GM12875 (cell line): ENCODE results near the gene FAM83F.

ENCODE experiments used
- H3K4me3 ChIP-seq: one replicate; pipeline ENCODE4 v1.5.1; 2011; ENCODE audit warnings: low read depth, low read length, control low read depth
- CTCF ChIP-seq: IDR thresholded peaks from 2 replicates; pipeline ENCODE4 v1.5.1; 2011; ENCODE audit warnings: low read depth, mild to moderate bottlenecking, control low read depth, inconsistent platforms, low read length, moderate library complexity, borderline replicate concordance; ENCODE audit not compliant: insufficient read depth

The FAM83F gene

GRCh38 chr22:40070701-40071100 lies 75.9 kb downstream of the FAM83F start:
- TF ChIP-seq CTCF = no peak
- no peak overlapping the region for H3K4me3 ChIP-seq

DNA sequence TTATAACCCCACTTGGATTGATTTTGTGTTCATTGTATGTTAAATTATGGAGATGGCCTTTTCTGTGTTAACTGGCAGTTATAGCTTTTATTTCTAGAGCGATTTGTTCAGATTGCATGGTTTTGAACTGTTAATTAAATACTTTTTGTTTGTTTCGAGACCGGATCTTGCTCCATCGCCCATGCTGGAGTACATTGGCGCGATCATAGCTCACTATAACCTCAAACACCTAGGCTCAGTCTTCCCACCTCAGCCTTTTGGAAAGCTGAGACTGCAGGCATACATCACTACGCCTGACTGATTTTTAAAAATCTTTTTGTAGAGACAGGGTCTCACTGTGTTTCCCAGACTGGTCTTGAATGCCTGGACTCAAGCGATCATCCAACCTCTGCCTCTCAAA lies 77.0 kb downstream of the FAM83F start:
- H3K4me3 ChIP-seq = no peak overlapping the region
- no peak for TF ChIP-seq CTCF

DNA sequence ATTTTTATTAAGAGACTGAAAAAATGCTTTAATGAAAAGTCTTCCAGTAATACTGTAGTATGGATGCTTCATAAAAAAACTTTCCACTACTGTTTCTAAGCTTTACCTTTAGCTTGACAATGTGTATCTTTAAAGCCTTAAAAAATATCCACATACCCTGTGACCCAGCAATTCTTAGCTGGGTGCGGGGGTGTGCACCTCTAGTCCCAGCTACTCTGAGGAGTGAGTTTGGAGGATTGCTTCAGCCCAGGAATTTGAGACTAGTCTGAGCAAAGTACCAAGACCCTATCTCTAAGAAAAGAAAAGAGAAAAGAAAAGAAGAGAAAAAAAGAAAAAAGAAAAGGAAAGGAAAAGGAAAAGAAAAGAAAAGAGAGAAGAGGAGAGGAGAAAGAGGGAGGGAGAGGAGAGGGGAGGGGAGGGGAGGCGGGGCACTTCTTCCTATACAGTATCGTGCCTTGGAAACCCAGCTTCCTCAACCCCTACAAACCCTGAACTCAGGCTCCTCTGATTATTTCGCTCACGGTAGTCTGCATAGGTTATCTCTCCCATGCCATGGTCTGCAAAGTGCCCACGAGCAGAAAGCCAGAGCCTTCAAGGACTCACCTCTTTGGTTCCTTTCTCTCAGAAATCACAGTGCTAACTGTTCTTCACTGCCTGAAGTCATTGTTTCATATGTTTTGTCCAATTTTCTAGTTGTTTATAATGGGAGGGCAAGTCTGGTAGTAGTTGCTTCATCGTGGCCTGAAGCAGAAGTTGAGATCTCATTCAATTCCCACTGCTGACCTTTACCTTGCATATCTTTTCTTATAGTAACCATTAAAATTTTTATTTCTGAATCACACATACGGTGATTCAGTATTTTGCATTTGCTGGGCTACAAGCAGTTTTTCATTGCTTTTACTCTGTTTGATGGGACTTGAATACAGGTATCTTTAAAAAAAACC lies 82.2 kb downstream of the FAM83F start:
- no peak for TF ChIP-seq CTCF
- no peak overlapping the region for H3K4me3 ChIP-seq

- no peak for TF ChIP-seq CTCF
- no peak overlapping the region for H3K4me3 ChIP-seq
These were observed 82.9 kb downstream of the FAM83F start for GRCh38 chr22:40077646-40078016.

GRCh38 chr22:40081662-40082061 lies 86.9 kb downstream of the FAM83F start:
- TF ChIP-seq CTCF = no peak
- no peak overlapping the region for H3K4me3 ChIP-seq

DNA sequence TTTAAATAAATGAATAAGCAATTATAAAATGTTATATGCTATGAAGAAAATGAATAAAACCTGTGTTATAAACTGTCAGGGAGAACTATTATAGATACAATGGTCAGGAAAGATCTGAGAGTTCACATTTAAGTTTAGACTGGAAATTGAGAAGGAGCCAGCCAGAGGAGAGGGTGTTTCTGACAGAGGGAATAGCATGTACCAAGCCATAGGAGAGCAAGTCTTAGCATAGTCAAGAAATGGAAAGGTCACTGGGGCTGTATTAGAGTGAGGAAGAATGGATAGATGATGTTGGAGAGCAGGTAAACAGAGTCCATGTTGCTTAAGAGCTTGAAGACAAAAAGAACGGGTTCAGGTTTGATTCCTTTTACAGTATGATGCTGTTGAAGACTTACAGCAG lies 87.4 kb downstream of the FAM83F start:
- TF ChIP-seq CTCF = no peak
- no peak overlapping the region for H3K4me3 ChIP-seq

GRCh38 chr22:40083794-40084193 lies 89.0 kb downstream of the FAM83F start:
- no peak overlapping the region for H3K4me3 ChIP-seq
- TF ChIP-seq CTCF = no peak
